Stimulated activated CD4-positive, alpha-beta T cell treated with anti-CD3 and anti-CD28 coated beads, Interleukin-1b, Interleukin-23, amount 100 ng/mL, for 24 hours (primary cell): ENCODE results near the gene AXIN1.
A peak's percentile ranks its signal among the peaks of the same experiment; 100 is the strongest.
"Not testable (repeated sequence)": the region's sequence is repeated elsewhere in the genome, so short reads cannot be mapped to it uniquely, and the experiment has no call there.

Experiments used
- DNase-seq, 4 experiments: peaks; one replicate each; pipeline ENCODE4 v3.0.0-alpha.2; 2020; ENCODE audit warnings: low read depth in 4 of 4, low spot score in 1 of 4

Gene AXIN1

GRCh38 chr16:352547-353403 lies at the start of gene AXIN1:
AXIN1 (minus strand) TSS chr16:352723; CDS start chr16:347025, 5,698 bp downstream.
- peak; percentile 100 for DNase-seq

- peak; percentile 99 to 100 (median 99) for DNase-seq
Observed at GRCh38 chr16:401468-402348, 49.2 kb upstream of the AXIN1 start, which contains the start of gene DECR2. DECR2 (plus strand) TSS chr16:401885; CDS start chr16:401964, 79 bp downstream.

- no peak for DNase-seq
Observed at GRCh38 chr16:400061-400591, 47.6 kb upstream of the AXIN1 start.

- no peak for DNase-seq
Observed at GRCh38 chr16:399340-400019, 47.0 kb upstream of the AXIN1 start.

GRCh38 chr16:398561-399339 lies 46.2 kb upstream of the AXIN1 start:
- no peak for DNase-seq

- DNase-seq, result no peak
Observed at GRCh38 chr16:397736-398332, 45.3 kb upstream of the AXIN1 start.

- DNase-seq, result no peak
Observed at GRCh38 chr16:397135-397661, 44.7 kb upstream of the AXIN1 start, which contains the start of gene NME4. NME4 (plus strand) TSS chr16:397199; CDS start chr16:397223, 24 bp downstream.

- DNase-seq, result no peak
Observed at GRCh38 chr16:396605-397004, 44.1 kb upstream of the AXIN1 start.

- no peak for DNase-seq
Observed at GRCh38 chr16:396199-396598, 43.7 kb upstream of the AXIN1 start.

- no peak for DNase-seq
Observed at GRCh38 chr16:392450-393030, 40.0 kb upstream of the AXIN1 start.

- peak; percentile 51 to 81 (median 62) for DNase-seq
Observed at GRCh38 chr16:391885-392335, 39.4 kb upstream of the AXIN1 start.

GRCh38 chr16:389352-389751 lies 36.8 kb upstream of the AXIN1 start:
- no peak for DNase-seq

- DNase-seq, result not testable (repeated sequence)
Observed at GRCh38 chr16:387761-388666, 35.5 kb upstream of the AXIN1 start.

- DNase-seq, result no peak
Observed at GRCh38 chr16:386641-387156, 34.2 kb upstream of the AXIN1 start.

- DNase-seq, result no peak
Observed at GRCh38 chr16:383326-384051, 31.0 kb upstream of the AXIN1 start.

- peak; percentile 39 to 57 (median 54) for DNase-seq
Observed at GRCh38 chr16:381789-382717, 29.5 kb upstream of the AXIN1 start, which contains the start of gene PGAP6. PGAP6 (minus strand) TSS chr16:381978; CDS start chr16:381821, 157 bp downstream.
